CD14-positive monocyte (primary cell): ENCODE data around the gene RNF225. TPM values are rescaled to one million over a fixed set of nuclear protein-coding genes. Genes with fewer than 3 reads are reported as not detected.

ENCODE experiments used
- DNase-seq, 3 donors: peaks; one replicate each; pipeline ENCODE4 v3.0.0-alpha.2; 2011 to 2022
- H2AFZ ChIP-seq: 2 replicates; pipeline ENCODE4 v1.6.0; 2012; ENCODE audit warnings: mild to moderate bottlenecking, low read depth, low read length, inconsistent platforms; ENCODE audit not compliant: insufficient read depth, poor library complexity, severe bottlenecking
- H3K27ac ChIP-seq, 2 donors: 1 replicate in 1 of 2; 2 replicates in 1 of 2; pipeline ENCODE4 v1.5.1; 2012 to 2013; ENCODE audit warnings: low read length in 2 of 2, control low read depth in 1 of 2, inconsistent platforms in 1 of 2, low read depth in 1 of 2, mild to moderate bottlenecking in 1 of 2
- H3K27me3 ChIP-seq, 2 donors: one replicate each; pipeline versions ENCODE4 v1.6.0 to v1.6.1; 2011 to 2013; ENCODE audit warnings: low read length in 2 of 2; ENCODE audit not compliant: control insufficient read depth in 2 of 2, insufficient read depth in 2 of 2
- H3K36me3 ChIP-seq, 2 donors: replicated peaks in 1 of 2; 1 replicate in 1 of 2; 2 replicates in 1 of 2; pipeline versions ENCODE4 v1.5.1 to v1.6.1; 2012 to 2013; ENCODE audit warnings: low read length in 2 of 2, control low read depth in 1 of 2, inconsistent platforms in 1 of 2, mild to moderate bottlenecking in 1 of 2; ENCODE audit not compliant: insufficient read depth in 2 of 2, control insufficient read depth in 1 of 2
- H3K4me1 ChIP-seq, 2 donors: 1 replicate in 1 of 2; 2 replicates in 1 of 2; pipeline versions ENCODE4 v1.5.1 to v1.6.1; 2012 to 2013; ENCODE audit warnings: low read length in 2 of 2, control low read depth in 1 of 2, inconsistent platforms in 1 of 2, mild to moderate bottlenecking in 1 of 2, moderate library complexity in 1 of 2; ENCODE audit not compliant: insufficient read depth in 2 of 2, control insufficient read depth in 1 of 2
- H3K4me2 ChIP-seq: replicated peaks from 2 replicates; pipeline ENCODE3; 2012; ENCODE audit warnings: low read length, moderate library complexity, mild to moderate bottlenecking; ENCODE audit not compliant: poor library complexity, severe bottlenecking; ENCODE audit errors: extremely low read depth
- H3K4me3 ChIP-seq, 3 experiments: fragments of 200-600 bp in 1 of 3; sonication (generic) in 1 of 3; replicated peaks in 1 of 3; 1 replicate in 2 of 3; 2 replicates in 1 of 3; pipeline ENCODE4 v1.5.1; 2011 to 2013; ENCODE audit warnings: low read length in 3 of 3, mild to moderate bottlenecking in 3 of 3, control low read depth in 2 of 3, low read depth in 2 of 3, inconsistent platforms in 1 of 3, moderate library complexity in 1 of 3
- H3K79me2 ChIP-seq: 2 replicates; pipeline ENCODE4 v1.6.0; 2012; ENCODE audit warnings: mild to moderate bottlenecking, control low read depth, inconsistent platforms, low read length, moderate library complexity; ENCODE audit not compliant: insufficient read depth
- H3K9ac ChIP-seq: 2 replicates; pipeline ENCODE4 v1.6.0; 2017; ENCODE audit warnings: low read length, mild to moderate bottlenecking; ENCODE audit not compliant: insufficient read depth, poor library complexity, severe bottlenecking
- H3K9me3 ChIP-seq, 2 donors: replicated peaks in 1 of 2; 1 replicate in 1 of 2; 2 replicates in 1 of 2; pipeline versions ENCODE4 v1.5.1 to v1.6.1; 2012 to 2013; ENCODE audit warnings: low read length in 2 of 2, control low read depth in 1 of 2; ENCODE audit not compliant: control insufficient read depth in 1 of 2, insufficient read depth in 1 of 2
- H4K20me1 ChIP-seq: 2 replicates; pipeline ENCODE4 v1.6.0; 2012; ENCODE audit warnings: mild to moderate bottlenecking, low read length, control low read depth, moderate library complexity; ENCODE audit not compliant: insufficient read depth
- H3K27ac Mint-ChIP-seq, 7 donors: one replicate each; pipeline ENCODE4 v1.8.0; 2020; ENCODE audit warnings: mild to moderate bottlenecking in 7 of 7, mixed read lengths in 7 of 7, moderate library complexity in 6 of 7, inconsistent platforms in 2 of 7
- H3K27me3 Mint-ChIP-seq, 3 donors: one replicate each; pipeline ENCODE4 v1.8.0; 2021 to 2022; ENCODE audit warnings: low read depth in 3 of 3, mild to moderate bottlenecking in 3 of 3, mixed read lengths in 3 of 3, moderate library complexity in 3 of 3, inconsistent platforms in 1 of 3
- H3K36me3 Mint-ChIP-seq, 2 donors: one replicate each; pipeline ENCODE4 v1.8.0; 2020; ENCODE audit warnings: mixed read lengths in 2 of 2, inconsistent platforms in 1 of 2, mild to moderate bottlenecking in 1 of 2
- H3K4me1 Mint-ChIP-seq: one replicate; pipeline ENCODE4 v1.8.0; 2020; ENCODE audit warnings: mild to moderate bottlenecking, mixed read lengths
- H3K4me3 Mint-ChIP-seq, 2 donors: one replicate each; pipeline ENCODE4 v1.8.0; 2020; ENCODE audit warnings: mild to moderate bottlenecking in 2 of 2, mixed read lengths in 2 of 2, moderate library complexity in 1 of 2
- H3K9me3 Mint-ChIP-seq, 7 donors: one replicate each; pipeline ENCODE4 v1.8.0; 2020 to 2022; ENCODE audit warnings: mixed read lengths in 7 of 7, mild to moderate bottlenecking in 6 of 7, moderate library complexity in 6 of 7, inconsistent platforms in 2 of 7
- WGBS: methylation state at CpG from one replicate; pipeline ENCODE4 v1.1.5; 2013; ENCODE audit warnings: missing lambda C conversion rate; ENCODE audit not compliant: insufficient coverage; 5-methylcytosine and 5-hydroxymethylcytosine counted together
- intact Hi-C, 2 donors: fragments of 100-400 bp; cut with micrococcal nuclease; formaldehyde crosslinking; loops; one replicate each; pipeline versions ENCODE4 v1.15.0 to v1.15.1; 2023
- polyA plus RNA-seq, 3 donors: library from polyadenylated mRNA; depleted of rRNA in 1 of 3; unstranded in 2 of 3; stranded (reverse) in 1 of 3; fragments of 300-500 nt in 2 of 3; fragments of >200 nt in 1 of 3; fragmentation: Illumina TruSeq in 2 of 3; gene quantifications; 1 replicate in 2 of 3; 2 replicates in 1 of 3; pipeline ENCODE4 v1.2.3, GENCODE V29; 2012 to 2021
- TF ChIP-seq, protein P1 (sequence below): fragments of 200-600 bp; IDR thresholded peaks from one replicate; pipeline ENCODE4 v1.8.0; 2022; ENCODE audit warnings: antibody characterized with exemption, mild to moderate bottlenecking

The RNF225 gene
- polyA plus RNA-seq, 3 donors, result not detected

DNA sequence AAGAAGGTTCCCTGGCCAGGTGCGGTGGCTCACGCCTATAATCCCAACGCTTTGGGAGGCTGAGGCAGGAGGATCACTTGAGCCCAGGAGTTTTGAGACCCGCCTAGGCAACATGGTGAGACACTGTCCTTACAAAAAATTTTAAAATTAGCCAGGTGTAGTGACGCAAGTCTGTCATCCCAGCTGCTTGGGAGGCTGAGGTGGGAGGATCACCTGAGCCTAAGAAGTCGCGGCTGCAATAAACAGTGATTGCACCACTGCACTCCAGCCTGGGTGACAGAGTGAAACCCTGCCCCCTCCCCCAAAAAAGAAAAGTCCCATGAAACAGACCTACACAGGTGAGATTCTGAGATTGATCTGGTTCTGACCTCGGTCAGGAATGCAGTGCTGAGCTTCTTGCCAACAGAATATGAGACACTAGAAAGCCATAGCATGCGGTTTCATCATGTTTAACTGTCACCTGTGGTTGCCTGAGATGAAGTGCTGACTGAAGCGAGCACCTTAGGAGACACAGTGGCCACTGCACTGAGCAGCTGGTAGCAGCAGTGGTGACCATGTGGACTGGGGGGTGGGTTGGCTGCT, 40.1 kb upstream of the RNF225 start:
- Histone ChIP-seq H3K9ac (no peak overlapping the region), H3K9me3 (peaks cover 0 to 8% of the 10 kb centered on the region in 2 donors), H3K27me3 (peaks cover 6 to 31% of the 10 kb centered on the region in 2 donors), H3K4me2 (no peak overlapping the region), H3K4me1 (peaks cover 11 to 17% of the 10 kb centered on the region in 2 donors), H3K27ac (no peak overlapping the region), H4K20me1 (no peaks in the 10 kb centered on the region), H3K79me2 (no peaks in the 10 kb centered on the region), H3K36me3 (peaks cover 0 to 5% of the 10 kb centered on the region in 2 donors), H3K4me3 (no peak overlapping the region), H2AFZ (no peak overlapping the region)
- H3K9me3 Mint-ChIP-seq, result peaks cover 0 to 17% (median under 1%) of the 10 kb centered on the region in 7 donors
- peaks cover 16% of the 10 kb centered on the region for H3K4me1 Mint-ChIP-seq
- TF ChIP-seq, protein P1, sequence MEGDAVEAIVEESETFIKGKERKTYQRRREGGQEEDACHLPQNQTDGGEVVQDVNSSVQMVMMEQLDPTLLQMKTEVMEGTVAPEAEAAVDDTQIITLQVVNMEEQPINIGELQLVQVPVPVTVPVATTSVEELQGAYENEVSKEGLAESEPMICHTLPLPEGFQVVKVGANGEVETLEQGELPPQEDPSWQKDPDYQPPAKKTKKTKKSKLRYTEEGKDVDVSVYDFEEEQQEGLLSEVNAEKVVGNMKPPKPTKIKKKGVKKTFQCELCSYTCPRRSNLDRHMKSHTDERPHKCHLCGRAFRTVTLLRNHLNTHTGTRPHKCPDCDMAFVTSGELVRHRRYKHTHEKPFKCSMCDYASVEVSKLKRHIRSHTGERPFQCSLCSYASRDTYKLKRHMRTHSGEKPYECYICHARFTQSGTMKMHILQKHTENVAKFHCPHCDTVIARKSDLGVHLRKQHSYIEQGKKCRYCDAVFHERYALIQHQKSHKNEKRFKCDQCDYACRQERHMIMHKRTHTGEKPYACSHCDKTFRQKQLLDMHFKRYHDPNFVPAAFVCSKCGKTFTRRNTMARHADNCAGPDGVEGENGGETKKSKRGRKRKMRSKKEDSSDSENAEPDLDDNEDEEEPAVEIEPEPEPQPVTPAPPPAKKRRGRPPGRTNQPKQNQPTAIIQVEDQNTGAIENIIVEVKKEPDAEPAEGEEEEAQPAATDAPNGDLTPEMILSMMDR, result no peak
- peak overlapping the region in 1 of 2 donors; percentile 76 for H3K4me3 Mint-ChIP-seq
- H3K27me3 Mint-ChIP-seq, result peaks cover 28 to 46% (median 32%) of the 10 kb centered on the region in 3 donors
- peak overlapping the region in 1 of 7 donors; percentile 24 for H3K27ac Mint-ChIP-seq
- 96% methylated on average over 6 of the region's 10 CpGs for WGBS
- no peak for DNase-seq
- peaks cover 4 to 11% of the 10 kb centered on the region in 2 donors for H3K36me3 Mint-ChIP-seq
- intact Hi-C loops, result no loop called here

DNA sequence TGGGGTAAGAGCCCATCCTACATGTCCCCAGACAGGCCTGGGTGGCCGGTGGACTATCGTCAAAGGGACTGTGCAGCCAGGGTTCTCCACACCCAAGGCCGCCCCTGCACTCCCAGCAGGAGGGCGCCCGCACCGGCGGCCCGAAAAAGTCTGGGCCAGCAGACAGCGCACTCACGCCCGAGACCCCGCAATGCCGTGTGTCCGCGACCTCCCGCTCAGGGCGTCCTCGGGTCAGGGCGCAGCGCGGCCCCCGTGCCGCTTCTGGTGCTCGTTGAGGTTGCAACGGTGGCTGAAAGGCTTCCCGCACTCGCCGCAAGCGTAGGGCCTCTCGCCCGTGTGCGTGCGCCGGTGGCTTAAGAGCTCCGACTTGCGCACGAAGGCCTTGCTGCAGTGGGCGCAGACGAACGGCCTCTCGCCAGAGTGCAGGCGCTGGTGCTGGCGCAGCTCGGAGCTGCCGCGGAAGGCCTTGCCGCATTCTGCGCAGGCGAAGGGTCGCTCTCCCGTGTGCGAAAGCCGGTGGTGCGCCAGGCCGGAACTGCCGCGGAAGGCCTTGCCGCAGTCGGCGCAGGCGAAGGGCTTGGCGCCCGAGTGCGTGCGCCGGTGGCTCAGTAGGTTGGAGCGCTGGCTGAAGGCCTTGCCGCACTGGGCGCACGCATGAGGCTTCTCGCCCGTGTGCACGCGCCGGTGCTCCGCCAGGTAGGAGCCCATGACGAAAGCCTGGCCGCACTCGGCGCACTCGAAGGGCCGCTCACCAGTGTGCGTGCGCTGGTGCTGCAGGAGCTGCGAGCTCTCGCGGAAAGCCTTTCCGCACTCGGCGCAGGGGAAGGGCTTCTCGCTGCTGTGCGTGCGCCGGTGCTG, 39.3 kb upstream of the RNF225 start:
- Mint-ChIP-seq H3K36me3 (peaks cover 2 to 7% of the 10 kb centered on the region in 2 donors), H3K27ac (no peak overlapping the region), H3K4me3 (peak overlapping the region; percentile 50 to 76), H3K4me1 (peaks cover 14% of the 10 kb centered on the region), H3K9me3 (peaks cover 0 to 17% (median 0%) of the 10 kb centered on the region in 7 donors), H3K27me3 (peaks cover 26 to 40% (median 33%) of the 10 kb centered on the region in 3 donors)
- DNase-seq, result no peak
- H3K79me2 ChIP-seq, result no peaks in the 10 kb centered on the region
- peak overlapping the region; percentile 36 for H3K4me2 ChIP-seq
- 12% methylated on average over 94 of the region's 94 CpGs for WGBS
- H3K4me3 ChIP-seq, result no peak overlapping the region
- H3K4me1 ChIP-seq, result peaks cover 11 to 17% of the 10 kb centered on the region in 2 donors
- H3K9ac ChIP-seq, result no peak overlapping the region
- H3K27me3 ChIP-seq, result peaks cover 6 to 31% of the 10 kb centered on the region in 2 donors
- TF ChIP-seq, protein P1, result no peak
- no peak overlapping the region for H3K27ac ChIP-seq
- no peak overlapping the region for H2AFZ ChIP-seq
- no peaks in the 10 kb centered on the region for H4K20me1 ChIP-seq
- no peaks in the 10 kb centered on the region for H3K36me3 ChIP-seq
- intact Hi-C loops, result no loop called here
- H3K9me3 ChIP-seq, result peaks cover 0 to 8% of the 10 kb centered on the region in 2 donors
